Retina (tissue), 1 donor: ENCODE results near the gene UCMA.

Experiments
- DNase-seq: peaks from one replicate; pipeline ENCODE4 v3.0.0-alpha.2; 2016

Gene UCMA

GRCh38 chr10:13184730-13185514 lies 49.3 kb downstream of the UCMA start:
- DNase-seq, result no peak

GRCh38 chr10:13184276-13184675 lies 49.9 kb downstream of the UCMA start:
- no peak for DNase-seq

GRCh38 chr10:13183625-13184024 lies 50.5 kb downstream of the UCMA start:
- no peak for DNase-seq

- no peak for DNase-seq
Observed at GRCh38 chr10:13182424-13182823, 51.8 kb downstream of the UCMA start.

GRCh38 chr10:13180788-13181187 lies 53.4 kb downstream of the UCMA start:
- DNase-seq, result no peak

- DNase-seq, result no peak
Observed at GRCh38 chr10:13173616-13174015, 60.6 kb downstream of the UCMA start.
